NCI-H2107 (cell line): ENCODE data around the gene ISG20L2.
A peak's percentile ranks its signal among the peaks of the same experiment; 100 is the strongest.

Source experiments
- DNase-seq: peaks from one replicate; lab custom pipeline; 2025; lab: John Stamatoyannopoulos, UW

ISG20L2 gene

GRCh38 chr1:156706657-156707416 is 21.7 kb downstream of the ISG20L2 start:
- no peak for DNase-seq

- peak; percentile 74 for DNase-seq
These were observed 22.5 kb downstream of the ISG20L2 start for GRCh38 chr1:156705918-156706656.

GRCh38 chr1:156705321-156705917 is 23.1 kb downstream of the ISG20L2 start, which contains the start of gene CRABP2:
Gene CRABP2 (minus strand): TSS chr1:156705583. CDS start chr1:156705446, 137 bp downstream.
- DNase-seq, result no peak

GRCh38 chr1:156704930-156705320 is 23.6 kb downstream of the ISG20L2 start:
- no peak for DNase-seq

- no peak for DNase-seq
These were observed 24.3 kb downstream of the ISG20L2 start for GRCh38 chr1:156704166-156704711.

GRCh38 chr1:156703741-156704140 is 24.8 kb downstream of the ISG20L2 start:
- DNase-seq, result no peak

GRCh38 chr1:156703336-156703735 is 25.2 kb downstream of the ISG20L2 start:
- no peak for DNase-seq

GRCh38 chr1:156700736-156701531 is 27.6 kb downstream of the ISG20L2 start:
- DNase-seq, result no peak

- DNase-seq, result no peak
These were observed 29.6 kb downstream of the ISG20L2 start for GRCh38 chr1:156698995-156699394.

- no peak for DNase-seq
These were observed 31.1 kb downstream of the ISG20L2 start for GRCh38 chr1:156697481-156697880.

- DNase-seq, result no peak
These were observed 31.8 kb downstream of the ISG20L2 start for GRCh38 chr1:156696755-156697154.

GRCh38 chr1:156694690-156694962 is 33.9 kb downstream of the ISG20L2 start:
- no peak for DNase-seq

GRCh38 chr1:156693848-156694689 is 34.5 kb downstream of the ISG20L2 start:
- DNase-seq, result peak; percentile 49

GRCh38 chr1:156692925-156693847 is 35.4 kb downstream of the ISG20L2 start:
- DNase-seq, result peak; percentile 88

- no peak for DNase-seq
These were observed 36.1 kb downstream of the ISG20L2 start for GRCh38 chr1:156692441-156692924.

- no peak for DNase-seq
These were observed 36.7 kb downstream of the ISG20L2 start for GRCh38 chr1:156691665-156692440.

- DNase-seq, result no peak
These were observed 37.4 kb downstream of the ISG20L2 start for GRCh38 chr1:156691191-156691590.

- no peak for DNase-seq
These were observed 37.9 kb downstream of the ISG20L2 start for GRCh38 chr1:156690675-156691036.
